GM19395 (cell line): ENCODE measurements around the gene SPATA6L.
A peak's percentile ranks its signal among the peaks of the same experiment; 100 is the strongest.

Source experiments
- ATAC-seq: cut with Tn5 transposase; IDR thresholded peaks from one replicate; pipeline ENCODE4 v1.9.1; 2021; ENCODE audit warnings: mild to moderate bottlenecking, moderate library complexity; ENCODE audit not compliant: unreplicated experiment

SPATA6L gene

DNA sequence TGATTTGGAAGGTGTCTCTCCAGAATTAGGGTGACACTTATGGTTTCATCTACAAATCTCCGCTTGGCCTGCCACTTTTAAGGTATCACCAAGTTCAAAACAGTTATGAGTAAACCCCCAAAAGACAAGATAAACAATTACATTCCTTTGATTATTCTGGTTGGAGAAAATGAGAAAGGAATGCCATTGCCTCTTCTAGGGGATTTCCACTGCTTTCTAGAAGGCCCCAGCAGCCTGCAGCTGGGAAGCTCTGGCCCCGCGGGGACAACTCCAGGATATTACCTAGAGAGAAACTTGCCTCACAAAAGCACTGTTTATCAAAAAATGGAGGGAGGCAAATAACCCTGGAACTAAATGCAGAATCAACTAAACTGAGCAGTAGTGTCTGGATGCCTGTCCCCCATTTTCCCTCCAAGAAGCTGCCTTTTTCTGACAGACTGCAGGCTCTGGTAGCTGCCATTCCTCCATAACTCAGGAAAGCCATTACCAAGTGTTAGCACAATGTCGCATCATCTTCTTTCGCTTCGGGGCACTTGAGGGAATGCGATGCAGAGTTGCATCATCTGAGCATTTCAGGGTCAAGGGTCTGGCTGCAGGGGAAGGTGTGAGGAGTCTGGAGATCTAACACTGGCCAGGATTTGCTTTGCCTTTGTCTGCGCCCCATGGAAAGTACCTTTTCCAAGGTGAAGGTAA lies 75.7 kb downstream of the SPATA6L start:
- ATAC-seq, result no peak

DNA sequence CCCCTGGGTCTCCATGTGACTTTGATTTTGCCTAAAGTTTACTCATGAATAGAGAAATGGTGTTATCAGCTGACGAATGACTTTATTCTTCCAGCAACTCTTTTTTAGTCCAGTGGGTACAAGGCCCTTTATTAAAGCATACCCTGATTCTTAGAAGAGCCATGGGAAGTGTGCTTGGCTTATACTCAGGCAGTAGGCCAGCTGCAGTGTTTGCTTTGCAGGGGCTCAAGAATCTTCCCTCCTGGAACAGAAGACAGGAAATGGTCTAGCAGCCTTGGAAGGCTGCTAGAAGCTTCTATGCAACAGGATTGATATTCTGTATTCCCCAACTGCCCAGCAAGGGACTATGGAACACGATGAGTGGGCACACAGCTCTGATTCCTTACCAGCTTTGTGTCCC lies 77.6 kb downstream of the SPATA6L start:
- no peak for ATAC-seq

DNA sequence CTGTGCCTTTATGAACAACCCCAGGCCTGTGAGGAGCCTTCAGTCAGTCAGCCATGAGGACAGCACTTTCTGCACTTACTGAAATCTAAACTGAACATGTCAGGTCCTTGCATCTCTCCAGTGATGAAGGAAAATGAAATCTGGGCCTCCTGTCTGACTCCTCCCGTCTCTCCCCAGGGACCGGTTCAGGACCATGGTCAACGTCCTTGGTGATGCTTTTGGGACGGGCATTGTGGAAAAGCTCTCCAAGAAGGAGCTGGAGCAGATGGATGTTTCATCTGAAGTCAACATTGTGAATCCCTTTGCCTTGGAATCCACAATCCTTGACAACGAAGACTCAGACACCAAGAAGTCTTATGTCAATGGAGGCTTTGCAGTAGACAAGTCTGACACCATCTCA lies 81.1 kb downstream of the SPATA6L start:
- ATAC-seq, result no peak

DNA sequence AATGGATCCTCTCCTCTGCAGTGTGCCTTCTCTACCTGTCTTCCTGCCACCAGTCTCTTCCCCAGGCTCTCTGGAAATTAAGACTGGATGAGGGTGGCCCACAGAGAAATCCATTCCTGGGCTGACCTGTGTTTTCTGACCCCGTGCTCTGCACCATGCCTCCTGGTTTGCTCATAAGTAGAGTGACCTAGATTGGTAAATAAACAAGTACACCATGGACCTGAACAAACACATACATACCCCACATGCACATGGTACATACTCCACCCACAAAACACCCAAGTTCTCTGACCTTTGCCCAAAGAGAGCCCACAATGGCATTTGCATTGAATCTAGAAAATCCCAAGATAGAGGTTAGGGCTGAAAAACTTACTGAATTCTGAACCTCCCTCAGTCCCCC lies 81.6 kb downstream of the SPATA6L start:
- no peak for ATAC-seq

DNA sequence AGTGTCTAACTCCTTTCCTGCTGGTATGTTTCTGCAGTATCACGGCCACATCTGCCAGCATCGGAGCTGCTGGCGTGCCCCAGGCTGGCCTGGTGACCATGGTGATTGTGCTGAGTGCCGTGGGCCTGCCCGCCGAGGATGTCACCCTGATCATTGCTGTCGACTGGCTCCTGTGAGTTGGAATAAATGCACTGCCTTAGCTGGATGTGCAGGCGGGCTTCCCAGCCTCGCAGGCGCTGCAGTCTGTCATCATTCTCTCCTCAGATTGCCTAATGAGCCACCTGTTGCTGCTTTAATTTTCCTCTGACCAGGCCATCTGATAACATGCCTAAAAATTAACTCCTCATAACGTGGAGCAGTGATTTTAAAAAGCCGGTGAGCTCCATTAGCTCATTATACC lies 83.3 kb downstream of the SPATA6L start:
- no peak for ATAC-seq

DNA sequence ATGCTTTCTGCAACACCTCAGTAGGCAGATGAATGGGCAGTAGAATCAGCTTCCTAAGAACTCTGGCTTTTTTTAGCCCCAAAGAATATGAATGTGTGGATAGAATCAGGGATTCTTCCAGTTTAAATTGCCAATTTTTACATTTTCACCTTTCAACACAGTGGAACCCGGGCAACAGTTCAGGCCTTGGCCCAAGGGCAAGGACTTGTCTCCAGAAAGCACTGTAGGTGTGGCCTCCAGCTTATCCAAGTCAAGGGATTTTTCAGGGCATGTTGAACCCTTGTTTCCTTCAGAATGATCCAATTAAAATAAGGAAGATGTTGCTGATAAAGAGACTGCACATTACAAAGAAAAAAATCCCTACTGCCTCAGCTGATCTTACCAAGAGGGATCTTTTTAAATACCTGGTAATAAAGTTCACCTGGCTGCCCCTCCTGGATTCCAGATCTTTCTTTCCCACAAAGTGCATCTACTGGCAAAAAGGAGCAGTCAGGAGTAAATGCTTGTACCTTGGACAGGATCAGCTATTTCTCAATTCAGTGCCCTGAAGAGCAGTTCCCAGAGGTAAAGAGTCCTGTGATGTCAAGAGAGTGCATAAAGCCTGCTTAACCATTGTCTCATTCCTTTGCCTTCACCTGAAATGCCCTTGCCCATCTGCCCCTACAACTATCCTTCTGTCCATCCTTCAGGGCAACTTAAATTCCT lies 84.3 kb downstream of the SPATA6L start:
- ATAC-seq, result no peak

DNA sequence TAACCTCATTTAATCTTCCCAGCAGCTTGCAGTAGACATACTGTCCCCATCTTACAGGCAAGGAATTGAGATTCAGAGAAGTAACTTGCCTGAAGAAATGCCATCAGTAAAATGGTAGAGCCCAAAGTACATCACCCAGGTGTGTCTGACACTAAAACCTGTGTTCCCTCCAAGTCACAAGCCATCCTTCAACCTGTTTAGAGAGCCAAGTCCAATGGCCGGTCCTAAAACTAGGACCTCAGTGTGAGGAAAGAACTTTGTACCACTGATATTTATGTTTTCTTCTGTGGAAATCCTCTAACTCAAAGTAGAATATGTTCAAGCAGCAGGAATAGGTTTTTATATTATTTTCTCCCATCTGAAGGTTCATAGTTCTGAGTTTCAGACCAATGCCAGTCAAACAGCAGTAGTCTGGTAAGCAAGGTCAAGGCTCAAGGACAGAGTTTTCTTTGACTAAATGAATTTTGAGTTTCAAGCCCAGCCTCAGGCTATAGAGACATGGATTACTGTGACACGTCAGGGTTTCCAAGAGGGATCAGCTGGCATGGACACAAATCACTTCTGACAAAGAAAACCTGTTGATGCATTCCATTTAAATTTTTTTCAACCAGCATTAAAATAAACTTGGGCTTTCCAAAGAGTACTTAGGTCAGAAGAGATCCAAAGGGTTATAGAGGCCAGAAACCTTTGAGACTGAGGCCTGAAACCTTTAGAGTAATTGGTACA lies 85.1 kb downstream of the SPATA6L start:
- no peak for ATAC-seq

DNA sequence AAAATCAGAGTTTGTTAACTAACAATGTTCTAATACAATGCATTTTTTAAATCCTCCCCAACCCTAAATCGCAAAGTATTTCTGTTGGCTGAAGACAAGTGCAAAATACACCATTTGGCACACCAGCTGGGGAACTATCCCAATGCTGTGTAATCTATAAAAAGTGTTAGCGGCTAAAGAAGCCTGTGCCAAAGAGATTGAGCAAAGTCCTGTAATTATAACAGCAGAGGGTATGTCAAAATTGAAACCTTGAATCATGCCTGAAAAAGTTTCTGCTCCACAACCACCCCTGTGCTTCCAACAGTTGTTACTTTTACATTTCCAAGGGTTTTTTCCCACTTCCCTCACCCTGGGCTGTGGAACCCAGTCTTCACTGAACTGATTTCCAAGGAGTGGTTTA lies 87.3 kb downstream of the SPATA6L start:
- ATAC-seq, result no peak

DNA sequence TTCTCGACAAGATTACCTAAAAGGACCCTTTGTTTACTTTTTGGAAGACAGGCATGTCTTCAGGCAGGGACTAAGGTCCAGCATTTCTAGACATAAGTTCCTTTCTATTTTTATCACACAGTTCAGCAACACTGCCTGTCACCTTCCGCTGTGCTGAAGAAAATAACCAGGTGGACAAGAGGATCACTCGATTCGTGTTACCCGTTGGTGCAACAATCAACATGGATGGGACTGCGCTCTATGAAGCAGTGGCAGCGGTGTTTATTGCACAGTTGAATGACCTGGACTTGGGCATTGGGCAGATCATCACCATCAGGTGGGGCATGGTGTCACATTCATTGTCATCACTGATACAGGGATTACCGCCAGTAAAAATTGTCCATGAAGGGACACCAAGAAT lies 89.8 kb downstream of the SPATA6L start:
- ATAC-seq, result no peak

DNA sequence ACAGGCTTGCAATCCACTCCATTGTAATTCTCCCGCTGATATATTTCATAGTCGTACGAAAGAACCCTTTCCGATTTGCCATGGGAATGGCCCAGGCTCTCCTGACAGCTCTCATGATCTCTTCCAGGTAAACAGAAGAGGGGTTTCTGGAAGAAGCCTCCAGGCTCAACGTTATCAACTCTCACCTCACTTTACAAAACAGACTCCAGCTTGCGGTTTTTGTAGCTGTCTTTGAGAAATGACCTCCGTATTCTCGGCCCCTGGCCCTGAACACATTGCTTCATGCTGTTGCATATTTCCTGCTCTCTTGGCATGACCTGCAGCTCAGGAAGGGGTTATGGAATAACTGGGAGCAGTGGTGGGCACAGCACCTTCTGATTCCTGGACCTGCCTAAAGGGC lies 90.3 kb downstream of the SPATA6L start:
- ATAC-seq, result no peak

DNA sequence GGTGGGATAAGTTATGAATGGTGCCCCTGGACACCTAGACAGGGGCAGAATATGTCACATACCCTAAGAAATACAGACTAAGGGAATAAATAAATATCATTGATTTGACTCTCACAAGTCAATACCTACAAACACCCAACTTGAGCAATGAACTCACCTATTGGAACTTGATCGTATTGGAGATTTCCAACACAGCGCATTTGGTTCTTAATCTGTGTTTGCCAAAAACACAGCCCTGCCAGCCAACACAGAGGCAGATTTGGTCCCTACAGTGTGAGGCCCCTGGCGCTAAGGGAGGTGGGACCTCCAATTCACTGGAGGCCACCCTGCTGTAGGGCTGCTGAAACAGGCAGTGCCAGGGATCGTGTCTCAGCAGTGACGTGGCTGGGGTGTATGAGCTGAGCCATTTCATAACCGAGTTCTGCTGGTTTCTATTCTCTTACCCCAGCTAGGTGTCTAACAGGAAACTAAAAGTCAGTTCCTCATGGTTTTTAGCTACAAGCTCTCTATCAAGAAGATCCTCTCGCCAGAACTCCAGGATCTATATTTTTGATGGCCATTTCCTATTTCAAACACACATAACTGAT lies 91.5 kb downstream of the SPATA6L start:
- ATAC-seq, result peak; percentile 93

DNA sequence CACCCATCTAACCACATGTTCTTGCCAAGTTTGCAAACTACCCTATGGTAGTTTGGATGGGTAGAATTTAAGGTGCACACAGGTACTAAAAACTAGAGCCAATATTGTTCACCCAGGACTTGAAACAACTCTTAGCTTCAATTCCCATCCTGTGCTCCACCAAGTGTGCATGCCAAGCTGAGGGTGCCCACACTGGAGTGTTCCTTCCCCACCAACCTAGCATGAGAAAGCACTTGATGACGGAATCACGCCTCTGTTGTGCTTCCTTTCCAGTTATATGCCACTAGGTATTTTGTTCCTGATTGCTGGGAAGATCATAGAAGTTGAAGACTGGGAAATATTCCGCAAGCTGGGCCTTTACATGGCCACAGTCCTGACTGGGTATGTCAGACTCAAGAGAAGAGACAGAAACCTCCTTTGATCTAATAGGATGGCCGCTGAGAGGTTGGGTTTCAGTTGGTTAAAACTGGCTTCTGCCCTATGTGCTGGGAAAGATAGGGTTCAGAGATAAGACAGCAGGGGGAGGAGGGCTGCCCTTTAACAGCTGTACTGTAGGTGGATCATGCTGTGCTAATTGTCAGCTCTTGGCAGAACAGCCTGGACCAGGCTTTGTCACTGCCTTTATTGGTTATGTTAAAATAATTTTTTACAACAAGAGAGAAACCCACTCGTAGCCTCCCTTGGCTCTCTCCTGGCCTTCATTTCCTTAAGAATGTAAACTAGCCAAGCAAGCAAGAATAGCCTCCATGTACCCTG lies 92.5 kb downstream of the SPATA6L start:
- no peak for ATAC-seq

DNA sequence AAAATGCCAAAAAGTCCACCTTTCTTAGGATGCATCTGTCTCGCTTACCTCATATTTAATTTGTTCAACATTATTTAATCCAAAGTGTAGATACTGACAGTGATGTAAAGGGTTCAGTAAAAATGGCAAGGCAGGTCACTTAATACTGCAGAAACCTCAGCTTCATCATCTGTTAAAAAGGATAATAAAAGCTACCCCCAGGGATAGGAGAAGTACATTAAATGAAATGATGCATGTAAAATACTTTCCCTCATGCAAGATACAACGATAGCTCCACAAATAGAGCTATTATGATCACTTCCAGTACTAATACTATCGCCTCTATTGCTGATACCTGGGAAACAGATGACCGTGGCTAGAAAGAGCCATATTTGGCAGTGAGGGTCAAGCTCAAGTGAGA lies 93.1 kb downstream of the SPATA6L start:
- ATAC-seq, result no peak

DNA sequence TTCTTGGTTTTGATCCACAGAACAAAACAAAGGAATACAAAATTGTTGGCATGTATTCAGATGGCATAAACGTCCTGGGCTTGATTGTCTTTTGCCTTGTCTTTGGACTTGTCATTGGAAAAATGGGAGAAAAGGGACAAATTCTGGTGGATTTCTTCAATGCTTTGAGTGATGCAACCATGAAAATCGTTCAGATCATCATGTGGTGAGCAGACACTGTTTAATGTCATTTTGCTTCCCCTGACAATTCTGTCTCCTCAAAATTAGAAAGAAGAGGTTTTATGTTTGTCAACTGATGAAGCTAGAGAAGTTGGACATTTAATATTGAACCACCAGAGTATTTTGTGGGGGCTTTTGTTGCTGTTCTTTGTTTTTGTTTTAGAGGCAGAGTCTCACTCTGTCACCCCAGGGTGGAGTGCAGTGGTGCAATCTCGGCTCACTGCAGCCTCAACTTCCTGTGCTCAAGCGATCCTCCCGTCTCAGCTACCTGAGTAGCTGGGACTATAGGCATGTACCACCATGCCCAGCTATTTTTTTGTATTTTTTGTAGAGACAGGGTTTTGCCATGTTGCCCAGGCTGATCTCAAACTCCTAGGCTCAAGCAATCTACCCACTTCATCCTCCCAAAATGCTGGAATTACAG lies 94.0 kb downstream of the SPATA6L start:
- ATAC-seq, result no peak

DNA sequence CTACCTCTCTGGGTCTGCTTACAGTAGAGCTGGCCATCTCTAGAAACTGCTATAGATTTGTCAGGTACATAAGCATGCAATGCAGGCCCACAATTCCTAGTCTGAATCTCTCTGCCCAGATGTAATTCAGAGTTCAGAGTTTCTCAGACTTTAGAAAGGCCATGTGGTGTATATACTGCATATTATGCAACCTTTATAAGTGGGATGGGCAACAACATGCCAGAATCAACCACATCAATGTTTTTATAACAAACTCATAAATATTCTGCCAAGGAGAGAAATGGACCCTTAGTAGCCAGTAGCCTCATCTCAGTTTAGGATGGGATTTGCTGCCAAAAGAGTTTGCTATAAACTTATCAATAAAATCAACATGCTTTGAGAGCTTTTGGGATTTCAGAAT lies 97.2 kb downstream of the SPATA6L start:
- no peak for ATAC-seq

DNA sequence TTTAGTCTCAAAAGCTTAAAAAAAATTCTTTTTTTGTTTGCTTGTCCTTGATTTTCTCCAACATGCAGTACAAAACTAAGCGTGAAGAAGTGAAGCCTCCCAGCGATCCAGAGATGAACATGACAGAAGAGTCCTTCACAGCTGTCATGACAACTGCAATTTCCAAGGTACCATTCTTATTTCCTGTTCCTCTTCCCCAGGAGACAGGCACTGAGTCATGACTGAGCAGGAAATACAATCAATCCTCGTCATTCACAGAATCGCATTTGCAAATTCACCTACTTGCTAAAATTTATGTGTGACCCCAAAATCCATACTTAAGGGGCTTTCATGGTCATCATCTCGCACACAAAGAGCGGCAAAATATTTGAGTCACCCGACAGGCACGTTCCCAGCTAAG lies 98.7 kb downstream of the SPATA6L start:
- ATAC-seq, result no peak

DNA sequence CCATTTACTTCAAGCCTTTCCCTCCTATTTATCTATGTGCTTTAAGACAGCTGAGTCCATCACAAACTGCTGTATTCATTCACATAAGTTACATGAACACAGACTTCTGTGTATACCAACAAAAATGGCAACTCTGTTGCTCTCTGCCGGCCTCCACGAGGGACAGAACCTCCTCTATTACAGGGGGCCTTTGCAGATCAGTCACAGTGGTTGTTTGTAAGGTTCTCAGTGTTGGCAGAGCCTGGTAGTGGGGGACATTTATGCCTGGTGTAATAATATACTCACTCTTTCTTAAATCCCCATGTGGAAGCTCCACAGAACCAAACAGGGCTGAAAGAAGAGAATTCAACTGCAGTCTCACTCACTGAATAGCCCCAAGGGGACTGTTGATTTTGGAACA lies 99.5 kb downstream of the SPATA6L start:
- no peak for ATAC-seq

DNA sequence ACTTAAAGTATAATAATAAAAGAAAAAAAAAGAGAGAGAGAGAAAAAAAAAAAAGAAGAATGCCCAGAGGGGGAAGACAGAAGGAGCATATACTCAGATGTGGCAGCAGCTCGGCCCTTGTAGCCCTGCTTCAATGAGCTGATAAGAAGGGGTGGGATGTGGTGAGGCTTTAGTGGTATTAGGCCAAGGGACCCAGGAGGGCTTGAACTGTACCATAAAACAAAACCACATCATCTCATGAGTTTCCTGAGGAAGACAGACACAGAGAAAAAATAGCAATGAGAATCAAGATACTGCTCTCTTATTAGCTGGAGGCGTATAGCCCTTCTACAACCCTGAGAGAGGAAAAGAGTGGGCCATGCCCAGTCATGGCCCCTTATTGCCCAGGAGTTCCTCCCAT lies 103.2 kb downstream of the SPATA6L start:
- ATAC-seq, result no peak

DNA sequence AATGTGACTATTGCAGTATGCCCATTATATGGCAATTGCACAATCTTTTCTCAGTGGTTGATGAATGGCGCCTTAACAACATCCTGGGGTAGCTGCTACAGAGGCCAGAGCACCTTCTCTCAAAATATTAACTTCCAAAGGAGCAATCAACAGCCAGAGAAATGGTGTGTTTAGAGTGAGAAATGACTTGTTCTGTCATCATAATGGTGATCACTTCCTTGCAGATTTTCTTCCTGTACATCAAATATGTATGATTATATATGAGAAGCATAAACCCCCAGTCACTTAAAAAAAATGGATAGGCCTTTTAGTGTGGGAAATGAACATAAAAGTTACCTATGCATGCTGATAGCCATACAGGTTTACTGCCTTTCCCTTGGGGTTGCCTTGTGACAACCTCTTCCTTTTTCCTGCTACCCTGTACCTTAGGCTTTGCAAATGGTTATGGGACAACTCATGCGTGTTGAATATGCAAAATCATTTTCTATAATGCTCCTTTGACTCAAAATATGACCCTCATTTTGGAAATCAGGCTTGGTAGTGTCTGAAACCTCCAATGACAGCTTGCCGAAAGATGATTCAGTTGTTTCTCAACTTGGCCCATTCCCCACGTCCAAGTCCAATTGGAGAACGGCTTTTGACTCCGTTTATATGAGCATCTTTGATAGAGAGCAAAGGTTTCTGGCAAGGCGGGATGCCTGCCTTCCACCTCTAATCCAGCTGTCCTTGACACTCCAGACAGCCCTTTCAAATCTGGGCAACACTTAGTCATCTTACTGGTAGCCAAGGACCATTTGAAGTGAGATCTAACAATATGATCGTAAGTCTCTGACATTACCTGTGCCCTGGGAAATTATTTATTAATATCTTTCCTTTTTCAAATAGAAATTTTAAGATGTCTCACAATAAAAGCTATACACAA lies 106.8 kb downstream of the SPATA6L start:
- peak; percentile 85 for ATAC-seq
